DND-41 (cell line): ENCODE measurements around the gene FCRL1.

Experiments used
- CTCF ChIP-seq: IDR thresholded peaks from 2 replicates; pipeline ENCODE4 v1.5.1; 2012; ENCODE audit warnings: borderline replicate concordance, low read length, moderate library complexity, mild to moderate bottlenecking; ENCODE audit not compliant: poor library complexity, severe bottlenecking; ENCODE audit errors: extremely low read depth
- EZH2 ChIP-seq: IDR thresholded peaks from 3 replicates; pipeline ENCODE4 v1.6.1; 2012; ENCODE audit warnings: borderline replicate concordance, low read depth, mild to moderate bottlenecking, moderate library complexity, low read length, inconsistent platforms; ENCODE audit not compliant: severe bottlenecking

GRCh38 chr1:157841708-157842107 is 21.8 kb upstream of the FCRL1 start, which contains the start of gene CD5L:
- TF ChIP-seq EZH2 = no peak
- no peak for TF ChIP-seq CTCF
